ENCODE data around the gene ALK. TPM values are rescaled to one million over a fixed set of nuclear protein-coding genes. Genes with fewer than 3 reads are reported as not detected.

The ALK gene
- total RNA-seq, 1 donor from 2014 or later: 9.6 TPM

GRCh38 chr2:29267720-29268119, 653.7 kb downstream of the ALK start:
- H3K4me3 Mint-ChIP-seq (ENCODE audit: unreplicated experiment): no peak overlapping the region

GRCh38 chr2:29263886-29264285, 657.5 kb downstream of the ALK start:
- TF ChIP-seq, protein P1, sequence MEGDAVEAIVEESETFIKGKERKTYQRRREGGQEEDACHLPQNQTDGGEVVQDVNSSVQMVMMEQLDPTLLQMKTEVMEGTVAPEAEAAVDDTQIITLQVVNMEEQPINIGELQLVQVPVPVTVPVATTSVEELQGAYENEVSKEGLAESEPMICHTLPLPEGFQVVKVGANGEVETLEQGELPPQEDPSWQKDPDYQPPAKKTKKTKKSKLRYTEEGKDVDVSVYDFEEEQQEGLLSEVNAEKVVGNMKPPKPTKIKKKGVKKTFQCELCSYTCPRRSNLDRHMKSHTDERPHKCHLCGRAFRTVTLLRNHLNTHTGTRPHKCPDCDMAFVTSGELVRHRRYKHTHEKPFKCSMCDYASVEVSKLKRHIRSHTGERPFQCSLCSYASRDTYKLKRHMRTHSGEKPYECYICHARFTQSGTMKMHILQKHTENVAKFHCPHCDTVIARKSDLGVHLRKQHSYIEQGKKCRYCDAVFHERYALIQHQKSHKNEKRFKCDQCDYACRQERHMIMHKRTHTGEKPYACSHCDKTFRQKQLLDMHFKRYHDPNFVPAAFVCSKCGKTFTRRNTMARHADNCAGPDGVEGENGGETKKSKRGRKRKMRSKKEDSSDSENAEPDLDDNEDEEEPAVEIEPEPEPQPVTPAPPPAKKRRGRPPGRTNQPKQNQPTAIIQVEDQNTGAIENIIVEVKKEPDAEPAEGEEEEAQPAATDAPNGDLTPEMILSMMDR (IDR thresholded peaks at IDR 0.05; ENCODE audit: partially characterized antibody, unreplicated experiment): no peak
- Mint-ChIP-seq H3K4me3 (ENCODE audit: unreplicated experiment) (no peak overlapping the region), H3K27ac (ENCODE audit: unreplicated experiment) (no peak overlapping the region), H3K36me3 (ENCODE audit: unreplicated experiment) (peaks cover 5% of the 10 kb centered on the region), H3K27me3 (ENCODE audit: unreplicated experiment) (no peaks in the 10 kb centered on the region), H3K9me3 (ENCODE audit: unreplicated experiment) (peaks cover 7% of the 10 kb centered on the region), H3K4me1 (ENCODE audit: low read depth, unreplicated experiment) (peaks cover 22% of the 10 kb centered on the region)
- no peak for DNase-seq

More at GRCh38 chr2:29267720-29268119, 653.7 kb downstream of the ALK start:
- H3K27ac Mint-ChIP-seq (ENCODE audit: unreplicated experiment): no peak overlapping the region
- peaks cover 2% of the 10 kb centered on the region for H3K9me3 Mint-ChIP-seq (ENCODE audit: unreplicated experiment)
- H3K4me1 Mint-ChIP-seq (ENCODE audit: low read depth, unreplicated experiment): peaks cover 18% of the 10 kb centered on the region
- TF ChIP-seq, protein P1 (IDR thresholded peaks at IDR 0.05; ENCODE audit: partially characterized antibody, unreplicated experiment): no peak
- H3K36me3 Mint-ChIP-seq (ENCODE audit: unreplicated experiment): peaks cover 5% of the 10 kb centered on the region
- no peaks in the 10 kb centered on the region for H3K27me3 Mint-ChIP-seq (ENCODE audit: unreplicated experiment)
- no peak for DNase-seq

DNA sequence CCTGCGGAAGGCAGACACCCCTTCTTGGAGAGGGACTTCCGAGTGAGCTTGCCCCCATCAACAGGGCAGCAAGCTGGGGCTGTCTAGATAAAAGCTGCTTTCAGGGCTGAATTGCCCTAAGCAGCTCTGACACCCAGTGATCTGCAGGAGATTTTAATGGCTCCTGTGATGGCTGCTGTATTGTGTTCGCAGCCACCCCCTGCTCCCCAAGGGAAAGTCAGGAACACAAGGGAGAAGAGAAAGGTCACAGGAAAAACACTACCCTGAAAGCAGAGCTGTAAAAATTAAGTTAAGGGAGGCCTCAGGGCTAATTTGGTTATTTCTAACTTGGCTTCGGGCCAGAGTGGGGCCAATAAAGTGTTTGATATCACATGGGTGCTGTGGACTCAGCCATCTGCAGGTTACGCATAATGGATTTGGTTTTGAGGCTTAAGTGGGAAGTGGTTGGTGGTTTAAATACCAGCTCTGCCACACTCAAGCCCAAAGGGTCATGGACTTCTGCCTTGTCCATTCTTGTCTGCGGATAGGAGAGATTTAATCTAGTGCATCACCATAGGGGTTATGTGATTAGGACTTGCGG, 658.6 kb downstream of the ALK start:
- TF ChIP-seq, protein P1 (IDR thresholded peaks at IDR 0.05; ENCODE audit: partially characterized antibody, unreplicated experiment): no peak
- H3K4me3 Mint-ChIP-seq (ENCODE audit: unreplicated experiment): peak overlapping the region; percentile 7
- H3K27ac Mint-ChIP-seq (ENCODE audit: unreplicated experiment): peak overlapping the region; percentile 96
- peaks cover 5% of the 10 kb centered on the region for H3K36me3 Mint-ChIP-seq (ENCODE audit: unreplicated experiment)
- DNase-seq: peak; percentile 36
- peaks cover 7% of the 10 kb centered on the region for H3K9me3 Mint-ChIP-seq (ENCODE audit: unreplicated experiment)
- no peaks in the 10 kb centered on the region for H3K27me3 Mint-ChIP-seq (ENCODE audit: unreplicated experiment)
- H3K4me1 Mint-ChIP-seq (ENCODE audit: low read depth, unreplicated experiment): peaks cover 19% of the 10 kb centered on the region

DNA sequence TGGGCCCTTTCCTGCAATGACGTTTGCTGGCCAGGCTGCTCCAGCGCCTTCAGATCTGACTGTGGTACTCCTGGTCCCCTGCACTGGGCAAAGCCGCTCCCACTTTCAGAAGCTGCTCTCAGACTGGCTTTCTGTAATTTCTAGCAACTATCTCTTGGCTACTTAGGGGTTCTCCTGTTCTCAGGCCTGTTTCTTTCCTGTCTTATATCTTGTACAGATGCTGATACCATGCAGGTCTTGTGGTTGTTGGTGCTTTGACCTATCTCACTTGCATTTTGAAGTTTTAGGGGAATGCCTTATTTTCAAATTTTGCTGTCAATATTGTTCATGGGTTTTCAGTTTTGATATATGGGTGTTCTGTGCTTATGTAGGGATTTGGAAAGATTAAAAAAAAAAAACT, 660.4 kb downstream of the ALK start:
- Mint-ChIP-seq H3K4me1 (ENCODE audit: low read depth, unreplicated experiment) (peaks cover 21% of the 10 kb centered on the region), H3K27ac (ENCODE audit: unreplicated experiment) (no peak overlapping the region), H3K36me3 (ENCODE audit: unreplicated experiment) (peaks cover 6% of the 10 kb centered on the region), H3K4me3 (ENCODE audit: unreplicated experiment) (no peak overlapping the region), H3K27me3 (ENCODE audit: unreplicated experiment) (peaks cover 3% of the 10 kb centered on the region), H3K9me3 (ENCODE audit: unreplicated experiment) (peaks cover 9% of the 10 kb centered on the region)
- DNase-seq: no peak
- TF ChIP-seq, protein P1 (IDR thresholded peaks at IDR 0.05; ENCODE audit: partially characterized antibody, unreplicated experiment): no peak

- TF ChIP-seq, protein P1 (IDR thresholded peaks at IDR 0.05; ENCODE audit: partially characterized antibody, unreplicated experiment): no peak
- no peak for DNase-seq
- Mint-ChIP-seq H3K4me1 (ENCODE audit: low read depth, unreplicated experiment) (peaks cover 21% of the 10 kb centered on the region), H3K9me3 (ENCODE audit: unreplicated experiment) (peaks cover 12% of the 10 kb centered on the region), H3K36me3 (ENCODE audit: unreplicated experiment) (peaks cover 10% of the 10 kb centered on the region), H3K27me3 (ENCODE audit: unreplicated experiment) (peaks cover 3% of the 10 kb centered on the region), H3K27ac (ENCODE audit: unreplicated experiment) (no peak overlapping the region), H3K4me3 (ENCODE audit: unreplicated experiment) (no peak overlapping the region)
These were observed 661.1 kb downstream of the ALK start for GRCh38 chr2:29260142-29260772.

Measured in glutamatergic neuron (in vitro differentiated cells).